Fibroblast of villous mesenchyme (primary cell): ENCODE results near the gene CC2D2A. TPM values are rescaled to one million over a fixed set of nuclear protein-coding genes. Genes with fewer than 3 reads are reported as not detected.

Experiments used
- DNase-seq: peaks from one replicate; pipeline ENCODE4 v3.0.0-alpha.2; 2010; ENCODE audit warnings: low read depth
- H3K4me3 ChIP-seq: 2 replicates; pipeline ENCODE4 v1.5.1; 2011; ENCODE audit warnings: low read depth, mild to moderate bottlenecking, low read length
- CTCF ChIP-seq: IDR thresholded peaks from 2 replicates; pipeline ENCODE4 v1.5.1; 2012; ENCODE audit warnings: low read depth, mild to moderate bottlenecking, low read length; ENCODE audit not compliant: insufficient read depth
- total RNA-seq: library from RNA; depleted of rRNA; stranded (reverse); fragments of >200 nt; gene quantifications from 2 replicates; pipeline ENCODE4 v1.2.3, GENCODE V29; 2012

Gene CC2D2A
- total RNA-seq, 1 donor = 23.7 TPM

DNA sequence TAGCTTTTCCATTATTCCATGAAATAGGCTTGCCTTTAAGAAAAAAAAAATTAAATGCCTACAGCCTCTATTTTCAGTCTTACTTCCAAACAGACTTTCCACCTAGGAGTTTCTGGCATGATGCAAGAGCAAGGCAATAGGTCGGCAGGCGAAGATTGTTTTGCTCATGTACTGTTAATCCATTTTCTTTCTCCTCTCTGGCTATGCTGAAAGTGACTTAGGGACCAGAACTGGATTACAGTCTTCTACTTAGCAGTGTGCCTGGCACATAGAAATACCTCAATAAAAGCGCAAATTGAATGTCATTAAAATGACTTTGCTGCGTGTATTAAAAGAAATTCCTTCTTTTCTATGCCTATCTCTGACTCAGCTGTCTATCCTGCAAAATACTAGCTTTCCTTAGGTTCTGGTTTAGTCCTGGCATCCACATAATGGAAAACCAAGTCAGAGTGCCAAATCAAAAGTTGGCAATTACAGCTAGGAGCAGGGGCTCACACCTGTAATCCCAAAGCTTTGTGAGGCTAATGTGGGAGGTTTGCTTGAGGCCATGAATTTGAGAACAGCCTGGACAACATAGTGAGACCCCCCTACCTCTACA is 51.9 kb downstream of the CC2D2A start:
- no peak overlapping the region for H3K4me3 ChIP-seq
- peak; percentile 43 for DNase-seq
- no peak for TF ChIP-seq CTCF

GRCh38 chr4:15525080-15525479 is 55.4 kb downstream of the CC2D2A start:
- TF ChIP-seq CTCF = no peak
- DNase-seq = no peak

GRCh38 chr4:15526924-15527592 is 57.4 kb downstream of the CC2D2A start:
- no peak for TF ChIP-seq CTCF
- DNase-seq = no peak
- no peak overlapping the region for H3K4me3 ChIP-seq

More at GRCh38 chr4:15525080-15525479, 55.4 kb downstream of the CC2D2A start:
- no peak overlapping the region for H3K4me3 ChIP-seq

DNA sequence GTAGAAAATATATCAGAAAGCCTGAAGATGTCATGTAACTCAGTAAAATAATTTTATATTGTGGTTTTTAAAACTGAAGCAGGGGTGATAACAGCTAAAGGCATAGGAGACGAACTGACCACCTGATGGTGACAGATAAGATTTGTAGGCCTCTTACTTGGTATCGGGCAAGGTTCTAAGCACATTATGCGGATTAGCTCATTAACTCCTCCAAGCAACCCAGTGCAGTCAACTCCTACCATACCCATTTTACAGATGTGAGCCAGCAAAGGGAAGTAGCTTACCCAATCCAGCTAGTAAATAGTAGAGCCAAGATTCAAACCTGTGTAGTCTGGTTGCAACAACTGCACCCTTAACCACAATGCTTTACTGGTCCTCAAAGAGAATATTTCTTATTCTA is 62.1 kb downstream of the CC2D2A start:
- TF ChIP-seq CTCF = no peak
- DNase-seq = no peak
- H3K4me3 ChIP-seq = no peak overlapping the region

GRCh38 chr4:15533817-15534216 is 64.1 kb downstream of the CC2D2A start:
- TF ChIP-seq CTCF = no peak
- no peak for DNase-seq
- H3K4me3 ChIP-seq = no peak overlapping the region

DNA sequence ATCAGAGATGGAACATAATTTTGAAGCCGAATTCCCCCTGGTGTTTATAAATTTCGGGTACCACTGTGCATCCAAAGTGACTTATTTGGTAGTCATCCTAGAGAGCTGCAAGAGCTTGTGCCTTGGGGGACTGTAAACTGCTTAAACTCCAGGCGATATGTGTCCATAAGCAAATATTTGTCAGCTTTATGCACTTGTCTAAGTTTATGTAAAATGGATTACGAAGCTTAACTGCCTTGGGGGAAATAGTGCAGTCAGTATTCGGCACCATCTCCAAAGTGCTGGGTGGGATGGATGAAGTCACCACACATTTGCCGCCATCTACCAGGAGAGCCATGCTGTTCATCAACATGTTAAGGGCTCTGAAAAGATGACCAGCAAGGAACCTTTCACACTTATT is 65.9 kb downstream of the CC2D2A start:
- no peak for DNase-seq
- no peak overlapping the region for H3K4me3 ChIP-seq
- TF ChIP-seq CTCF = no peak
